Testis (tissue), 2 donors: ENCODE data around the gene GAB4.

Experiments
- POLR2A ChIP-seq: fragments of 450-650 bp; IDR thresholded peaks from one replicate; pipeline ENCODE4 v1.6.1; 2017; ENCODE audit warnings: antibody characterized with exemption, mild to moderate bottlenecking, moderate library complexity
- TF ChIP-seq, protein P1 (sequence below), 3 experiments: fragments of 450-650 bp in 2 of 3; fragments of 200-600 bp in 1 of 3; sonication (generic) in 1 of 3; IDR thresholded peaks; one replicate each; pipeline ENCODE4 v1.5.1; 2016 to 2019; ENCODE audit warnings: antibody characterized with exemption in 3 of 3, mild to moderate bottlenecking in 2 of 3, moderate library complexity in 1 of 3

DNA sequence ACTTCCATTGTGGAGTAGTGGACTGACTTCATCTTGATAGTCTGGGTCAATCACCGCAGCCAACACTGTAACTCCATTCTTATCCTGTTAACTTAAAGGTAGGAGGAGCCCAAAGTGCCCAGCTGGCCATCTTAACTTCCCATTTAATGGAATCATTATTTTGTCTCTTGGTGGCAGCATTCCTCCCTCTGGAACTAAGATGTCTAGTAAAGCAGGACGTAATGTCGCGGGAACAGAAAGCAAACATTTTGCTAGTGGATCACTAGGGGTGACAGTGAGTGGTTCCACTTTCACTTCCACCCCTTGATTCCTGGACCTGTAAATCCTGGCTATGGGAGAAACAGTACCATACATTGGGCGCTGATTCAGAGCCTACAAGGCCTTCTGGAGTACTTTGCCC, 71.4 kb downstream of the GAB4 start:
- TF ChIP-seq, protein P1, sequence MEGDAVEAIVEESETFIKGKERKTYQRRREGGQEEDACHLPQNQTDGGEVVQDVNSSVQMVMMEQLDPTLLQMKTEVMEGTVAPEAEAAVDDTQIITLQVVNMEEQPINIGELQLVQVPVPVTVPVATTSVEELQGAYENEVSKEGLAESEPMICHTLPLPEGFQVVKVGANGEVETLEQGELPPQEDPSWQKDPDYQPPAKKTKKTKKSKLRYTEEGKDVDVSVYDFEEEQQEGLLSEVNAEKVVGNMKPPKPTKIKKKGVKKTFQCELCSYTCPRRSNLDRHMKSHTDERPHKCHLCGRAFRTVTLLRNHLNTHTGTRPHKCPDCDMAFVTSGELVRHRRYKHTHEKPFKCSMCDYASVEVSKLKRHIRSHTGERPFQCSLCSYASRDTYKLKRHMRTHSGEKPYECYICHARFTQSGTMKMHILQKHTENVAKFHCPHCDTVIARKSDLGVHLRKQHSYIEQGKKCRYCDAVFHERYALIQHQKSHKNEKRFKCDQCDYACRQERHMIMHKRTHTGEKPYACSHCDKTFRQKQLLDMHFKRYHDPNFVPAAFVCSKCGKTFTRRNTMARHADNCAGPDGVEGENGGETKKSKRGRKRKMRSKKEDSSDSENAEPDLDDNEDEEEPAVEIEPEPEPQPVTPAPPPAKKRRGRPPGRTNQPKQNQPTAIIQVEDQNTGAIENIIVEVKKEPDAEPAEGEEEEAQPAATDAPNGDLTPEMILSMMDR (IDR thresholded peaks at IDR 0.05): no peak
- TF ChIP-seq POLR2A: no peak
